Transverse colon (tissue), 4 donors: ENCODE measurements around the gene TMEM117. TPM values are rescaled to one million over a fixed set of nuclear protein-coding genes. Genes with fewer than 3 reads are reported as not detected.

Source experiments
- DNase-seq: peaks from one replicate; pipeline ENCODE4 v3.0.0-alpha.2; 2019
- H3K27ac ChIP-seq, 4 donors: fragments of 200-600 bp; sonication (generic); 2 replicates each; pipeline ENCODE4 v1.5.1; 2016 to 2018; ENCODE audit warnings: inconsistent platforms in 4 of 4
- H3K27me3 ChIP-seq: fragments of 200-600 bp; sonication (generic); 2 replicates; pipeline ENCODE4 v1.5.1; 2017; ENCODE audit warnings: inconsistent platforms
- H3K36me3 ChIP-seq, 4 donors: fragments of 200-600 bp; sonication (generic); 2 replicates each; pipeline ENCODE4 v1.5.1; 2017 to 2019; ENCODE audit warnings: inconsistent platforms in 4 of 4
- H3K4me1 ChIP-seq, 4 donors: fragments of 200-600 bp; sonication (generic); 2 replicates each; pipeline ENCODE4 v1.5.1; 2017 to 2020; ENCODE audit warnings: inconsistent platforms in 4 of 4
- H3K4me3 ChIP-seq, 4 donors: fragments of 200-600 bp; sonication (generic); 1 replicate in 1 of 4; 2 replicates in 3 of 4; pipeline versions ENCODE4 v1.5.1 to v1.6.1; 2017 to 2019; ENCODE audit warnings: inconsistent platforms in 4 of 4
- H3K9me3 ChIP-seq, 2 donors: fragments of 200-600 bp; sonication (generic); 2 replicates each; pipeline ENCODE4 v1.5.1; 2017 to 2019; ENCODE audit warnings: inconsistent platforms in 2 of 2
- CTCF ChIP-seq, 5 experiments: fragments of 200-600 bp in 3 of 5; fragments of 450-650 bp in 2 of 5; sonication (generic) in 3 of 5; IDR thresholded peaks; 1 replicate in 2 of 5; 2 replicates in 3 of 5; pipeline ENCODE4 v1.5.1; 2016 to 2017; ENCODE audit warnings: antibody characterized with exemption in 5 of 5, inconsistent platforms in 3 of 5, mild to moderate bottlenecking in 2 of 5, moderate library complexity in 1 of 5
- EP300 ChIP-seq: sonication (generic); formaldehyde crosslinking; IDR thresholded peaks from one replicate; pipeline ENCODE4 v1.6.1; 2017; ENCODE audit warnings: antibody characterized with exemption, low read depth
- POLR2A ChIP-seq: fragments of 450-650 bp; IDR thresholded peaks from one replicate; pipeline ENCODE4 v1.6.1; 2016; ENCODE audit warnings: antibody characterized with exemption, mild to moderate bottlenecking, moderate library complexity
- POLR2AphosphoS5 ChIP-seq, 3 donors: sonication (generic); formaldehyde crosslinking; IDR thresholded peaks; one replicate each; pipeline ENCODE4 v1.6.1; 2016; ENCODE audit warnings: antibody characterized with exemption in 3 of 3
- WGBS, 2 donors: methylation state at CpG; one replicate each; pipeline ENCODE4 v1.1.5; 2018; ENCODE audit warnings: low coverage in 1 of 2; 5-methylcytosine and 5-hydroxymethylcytosine counted together
- in situ Hi-C, 4 donors: fragments of 200-750 bp; cut with MboI; loops; one replicate each; pipeline versions ENCODE4 v1.15.0 to v1.15.1; 2017; ENCODE audit warnings: low sequenced_read_pairs in 3 of 4, low pct_ligation_motif_present in 1 of 4, low pct_unique_long_range_greater_than_20kb in 1 of 4
- intact Hi-C: fragments of 100-400 bp; cut with DNase I; formaldehyde crosslinking; loops from one replicate; pipeline ENCODE4 v1.15.1; 2023; ENCODE audit warnings: low total_unique reads
- total RNA-seq, 4 donors: library from RNA; depleted of rRNA; stranded (reverse); fragments of >200 nt; gene quantifications; one replicate each; pipeline ENCODE4 v1.1.0, GENCODE V29; 2016

TMEM117 gene
- total RNA-seq, 4 donors from 2014 or later, result 0.40 to 92.8 (median 25.6) TPM

- no peak overlapping the region for H3K4me3 ChIP-seq
- in situ Hi-C loops (no loop called here), intact Hi-C loops (no loop called here)
- no peaks in the 10 kb centered on the region for H3K27me3 ChIP-seq
- H3K27ac ChIP-seq, result no peak overlapping the region
- TF ChIP-seq POLR2AphosphoS5 (IDR thresholded peaks at IDR 0.05) (no peak), POLR2A (no peak), EP300 (no peak), CTCF (IDR thresholded peaks at IDR 0.05) (no peak)
- no peak for DNase-seq
- no peaks in the 10 kb centered on the region for H3K4me1 ChIP-seq
- 91% methylated on average over 1 of the region's 1 CpG for WGBS, 2 donors
- no peaks in the 10 kb centered on the region for H3K36me3 ChIP-seq
- no peaks in the 10 kb centered on the region for H3K9me3 ChIP-seq
These were observed 531.3 kb downstream of the TMEM117 start for GRCh38 chr12:44367136-44367535.

- no peak for DNase-seq
- Histone ChIP-seq H3K27me3 (no peaks in the 10 kb centered on the region), H3K9me3 (no peaks in the 10 kb centered on the region), H3K27ac (no peak overlapping the region), H3K4me3 (no peak overlapping the region), H3K4me1 (no peaks in the 10 kb centered on the region), H3K36me3 (no peaks in the 10 kb centered on the region)
- TF ChIP-seq CTCF (IDR thresholded peaks at IDR 0.05), result no peak
- no peak for TF ChIP-seq POLR2AphosphoS5 (IDR thresholded peaks at IDR 0.05)
- no peak for TF ChIP-seq EP300
- no peak for TF ChIP-seq POLR2A
- intact Hi-C loops, result no loop called here
- in situ Hi-C loops, result no loop called here
- WGBS, 2 donors, result 89% methylated on average over 2 of the region's 2 CpGs; no CpG with 5 or more reads in 1 of the 2 donors
These were observed 532.0 kb downstream of the TMEM117 start for GRCh38 chr12:44367916-44368315.

GRCh38 chr12:44369998-44370397 is 534.1 kb downstream of the TMEM117 start:
- no peak for DNase-seq
- H3K4me1 ChIP-seq, result no peaks in the 10 kb centered on the region
- TF ChIP-seq EP300, result no peak
- TF ChIP-seq POLR2AphosphoS5 (IDR thresholded peaks at IDR 0.05), result no peak
- no peak for TF ChIP-seq CTCF (IDR thresholded peaks at IDR 0.05)
- no peak for TF ChIP-seq POLR2A
- H3K4me3 ChIP-seq, result no peak overlapping the region
- 67 to 90% methylated on average over 1 of the region's 1 CpG for WGBS, 2 donors
- no peak overlapping the region for H3K27ac ChIP-seq
- no peaks in the 10 kb centered on the region for H3K36me3 ChIP-seq
- H3K27me3 ChIP-seq, result no peaks in the 10 kb centered on the region
- H3K9me3 ChIP-seq, result no peaks in the 10 kb centered on the region
- in situ Hi-C loops, result no loop called here
- intact Hi-C loops, result no loop called here

GRCh38 chr12:44370982-44371381 is 535.1 kb downstream of the TMEM117 start:
- intact Hi-C loops, result no loop called here
- H3K9me3 ChIP-seq, result no peaks in the 10 kb centered on the region
- H3K27ac ChIP-seq, result no peak overlapping the region
- in situ Hi-C loops, result no loop called here
- H3K36me3 ChIP-seq, result no peaks in the 10 kb centered on the region
- WGBS, 2 donors, result 68 to 78% methylated on average over 3 of the region's 3 CpGs
- TF ChIP-seq EP300 (no peak), CTCF (IDR thresholded peaks at IDR 0.05) (no peak), POLR2A (no peak), POLR2AphosphoS5 (IDR thresholded peaks at IDR 0.05) (no peak)
- no peak for DNase-seq
- no peaks in the 10 kb centered on the region for H3K27me3 ChIP-seq
- no peaks in the 10 kb centered on the region for H3K4me1 ChIP-seq
- no peak overlapping the region for H3K4me3 ChIP-seq
